Thyroid gland (tissue), 4 donors: ENCODE measurements around the gene ARSJ.

Experiments used
- CTCF ChIP-seq, 6 experiments: fragments of 200-600 bp in 3 of 6; fragments of 450-650 bp in 3 of 6; sonication (generic) in 3 of 6; IDR thresholded peaks; one replicate each; pipeline ENCODE4 v1.5.1; 2016 to 2019; ENCODE audit warnings: antibody characterized with exemption in 6 of 6, mild to moderate bottlenecking in 2 of 6, inconsistent platforms in 1 of 6, moderate library complexity in 1 of 6
- POLR2A ChIP-seq, 2 donors: fragments of 450-650 bp; IDR thresholded peaks; one replicate each; pipeline ENCODE4 v1.6.1; 2017; ENCODE audit warnings: antibody characterized with exemption in 2 of 2, mild to moderate bottlenecking in 2 of 2, moderate library complexity in 1 of 2

DNA sequence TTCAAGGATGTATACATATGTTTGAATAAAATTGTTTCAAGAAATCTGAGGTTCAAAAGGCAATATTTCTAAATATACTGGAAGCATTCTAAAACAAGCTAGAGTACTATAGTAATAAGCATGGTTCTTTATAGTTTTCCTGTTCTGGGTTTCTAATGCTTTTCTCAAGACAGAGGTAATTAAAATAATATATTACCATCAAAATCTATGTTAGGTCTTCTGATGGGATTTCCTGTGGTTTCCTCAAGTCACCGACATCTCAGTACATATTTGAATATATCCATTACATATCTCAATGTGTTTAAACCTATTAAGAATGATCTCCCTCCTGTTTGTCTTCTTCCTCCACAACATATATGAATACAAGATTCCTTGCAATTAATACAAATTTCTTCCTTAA, 25.6 kb downstream of the ARSJ start:
- TF ChIP-seq CTCF (IDR thresholded peaks at IDR 0.05) (no peak), POLR2A (IDR thresholded peaks at IDR 0.05) (no peak)
